ENCODE data around the gene HFM1.
"Not testable (repeated sequence)": the region's sequence is repeated elsewhere in the genome, so short reads cannot be mapped to it uniquely, and the experiment has no call there.

HFM1 gene

GRCh38 chr1:91346824-91347223 lies 57.8 kb downstream of the HFM1 start:
- FAIRE-seq, result no peak

- FAIRE-seq, result no peak
These were observed 59.1 kb downstream of the HFM1 start for GRCh38 chr1:91345395-91346005.

GRCh38 chr1:91338501-91338900 lies 66.1 kb downstream of the HFM1 start:
- no peak for FAIRE-seq

GRCh38 chr1:91335603-91336002 lies 69.0 kb downstream of the HFM1 start:
- no peak for FAIRE-seq

- FAIRE-seq, result no peak
These were observed 69.8 kb downstream of the HFM1 start for GRCh38 chr1:91334856-91335255.

GRCh38 chr1:91325456-91325855 lies 79.2 kb downstream of the HFM1 start:
- no peak for FAIRE-seq

- no peak for FAIRE-seq
These were observed 90.0 kb downstream of the HFM1 start for GRCh38 chr1:91314643-91315042.

- no peak for FAIRE-seq
These were observed 93.0 kb downstream of the HFM1 start for GRCh38 chr1:91311672-91312071.

- no peak for FAIRE-seq
These were observed 96.1 kb downstream of the HFM1 start for GRCh38 chr1:91308544-91308943.

GRCh38 chr1:91307784-91308409 lies 96.7 kb downstream of the HFM1 start:
- no peak for FAIRE-seq

GRCh38 chr1:91303165-91303564 lies 101.5 kb downstream of the HFM1 start:
- FAIRE-seq, result no peak

- FAIRE-seq, result not testable (repeated sequence)
These were observed 115.6 kb downstream of the HFM1 start for GRCh38 chr1:91288843-91289553.

- FAIRE-seq, result not testable (repeated sequence)
These were observed 117.7 kb downstream of the HFM1 start for GRCh38 chr1:91286962-91287317.

GRCh38 chr1:91286259-91286961 lies 118.2 kb downstream of the HFM1 start:
- not testable (repeated sequence) for FAIRE-seq

- no peak for FAIRE-seq
These were observed 121.3 kb downstream of the HFM1 start for GRCh38 chr1:91283421-91283726.

GRCh38 chr1:91282695-91283420 lies 121.8 kb downstream of the HFM1 start:
- peak; percentile 82 for FAIRE-seq

GRCh38 chr1:91281782-91282181 lies 122.9 kb downstream of the HFM1 start:
- FAIRE-seq, result no peak

- FAIRE-seq, result peak; percentile 12
These were observed 125.9 kb downstream of the HFM1 start for GRCh38 chr1:91278754-91279153.

GRCh38 chr1:91273875-91274274 lies 130.8 kb downstream of the HFM1 start:
- FAIRE-seq, result no peak

- no peak for FAIRE-seq
These were observed 143.0 kb downstream of the HFM1 start for GRCh38 chr1:91261655-91262054.

- no peak for FAIRE-seq
These were observed 159.2 kb downstream of the HFM1 start for GRCh38 chr1:91245435-91245834.

GRCh38 chr1:91244737-91245136 lies 159.9 kb downstream of the HFM1 start:
- FAIRE-seq, result no peak

- FAIRE-seq, result peak; percentile 48
These were observed 161.5 kb downstream of the HFM1 start for GRCh38 chr1:91243171-91243570.

Measured in endometrium (tissue), 2 donors.